ENCODE data around the gene OR8B8.
"Not testable (repeated sequence)": the region's sequence is repeated elsewhere in the genome, so short reads cannot be mapped to it uniquely, and the experiment has no call there.

OR8B8 gene

DNA sequence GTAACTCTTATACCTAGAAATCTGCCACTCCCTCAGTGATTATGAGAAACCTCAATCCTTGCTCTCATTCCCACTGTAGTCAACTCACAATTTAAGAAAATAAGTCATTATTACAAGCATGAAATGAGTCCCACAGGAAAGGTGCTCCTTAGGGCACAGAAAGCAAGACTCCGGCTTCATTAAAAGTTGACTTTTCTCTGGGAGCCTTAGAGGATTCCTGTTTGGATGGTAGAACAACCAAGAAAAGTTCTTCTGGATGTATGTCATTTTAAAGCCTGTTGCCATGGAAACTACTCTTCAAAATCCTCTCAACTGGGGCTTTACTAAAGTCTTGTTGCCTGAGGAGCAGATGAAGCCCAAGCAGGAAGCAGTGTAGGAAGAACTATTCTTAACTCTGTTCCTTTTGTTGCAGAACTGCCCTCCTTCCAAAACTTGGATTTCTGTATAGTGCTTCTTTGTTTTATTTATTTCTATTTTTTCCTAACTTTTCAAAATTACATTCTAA is at the start of gene OR8B8:
OR8B8 (minus strand) TSS at position 51 of the 505 bp plus-strand sequence. CDS start 4,611 bp downstream, outside the sequence.
- DNase-seq, result no peak

DNA sequence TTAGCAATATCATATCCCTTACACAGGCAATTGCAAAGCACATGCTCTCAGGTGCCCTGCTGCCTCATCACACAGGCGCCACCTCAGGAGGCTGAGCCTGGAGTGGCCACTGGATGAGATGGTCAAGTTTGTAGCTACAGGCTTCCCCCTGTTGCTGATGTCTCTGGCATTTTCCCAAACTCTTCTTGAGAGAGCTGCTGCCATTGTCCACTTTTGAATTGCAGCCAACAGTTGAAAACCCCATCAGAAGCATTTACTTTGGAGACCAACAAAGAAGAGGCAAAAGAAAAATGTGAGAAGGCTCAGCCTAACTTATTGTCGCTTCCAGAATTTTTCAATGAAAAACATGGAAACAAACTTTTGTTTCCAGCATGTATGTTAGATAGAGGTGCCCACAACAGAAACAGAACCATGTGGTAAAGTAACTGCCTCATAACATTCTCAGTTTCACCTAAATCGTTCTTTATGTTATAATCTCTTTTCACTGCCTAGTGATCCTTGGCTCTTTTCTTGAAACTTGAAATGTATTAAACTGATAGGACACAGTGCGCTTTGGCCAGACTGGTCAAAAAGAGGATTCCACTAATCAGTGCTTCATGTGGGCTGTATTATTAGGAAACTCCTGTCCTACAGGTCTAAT is 47.6 kb upstream of the OR8B8 start:
- DNase-seq, result no peak

DNA sequence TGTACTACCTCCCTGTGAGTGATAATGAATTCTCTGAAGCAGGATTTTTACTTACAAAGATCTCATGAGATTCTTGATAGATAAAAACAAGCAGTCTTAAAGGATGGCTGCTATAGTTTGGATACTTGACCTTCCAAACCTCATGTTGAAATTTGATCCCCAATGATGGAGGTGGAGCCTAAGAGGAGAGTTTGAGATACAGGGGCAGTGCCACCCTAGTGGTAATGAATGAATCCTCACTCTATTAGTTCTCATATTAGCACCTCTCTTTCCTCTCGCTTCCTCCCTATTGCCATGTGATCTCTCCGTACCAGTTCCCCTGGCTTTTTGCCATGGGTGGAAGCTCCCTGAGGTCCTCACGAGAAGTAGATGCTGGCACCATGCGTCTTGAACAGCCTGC is 37.9 kb upstream of the OR8B8 start:
- no peak for DNase-seq

DNA sequence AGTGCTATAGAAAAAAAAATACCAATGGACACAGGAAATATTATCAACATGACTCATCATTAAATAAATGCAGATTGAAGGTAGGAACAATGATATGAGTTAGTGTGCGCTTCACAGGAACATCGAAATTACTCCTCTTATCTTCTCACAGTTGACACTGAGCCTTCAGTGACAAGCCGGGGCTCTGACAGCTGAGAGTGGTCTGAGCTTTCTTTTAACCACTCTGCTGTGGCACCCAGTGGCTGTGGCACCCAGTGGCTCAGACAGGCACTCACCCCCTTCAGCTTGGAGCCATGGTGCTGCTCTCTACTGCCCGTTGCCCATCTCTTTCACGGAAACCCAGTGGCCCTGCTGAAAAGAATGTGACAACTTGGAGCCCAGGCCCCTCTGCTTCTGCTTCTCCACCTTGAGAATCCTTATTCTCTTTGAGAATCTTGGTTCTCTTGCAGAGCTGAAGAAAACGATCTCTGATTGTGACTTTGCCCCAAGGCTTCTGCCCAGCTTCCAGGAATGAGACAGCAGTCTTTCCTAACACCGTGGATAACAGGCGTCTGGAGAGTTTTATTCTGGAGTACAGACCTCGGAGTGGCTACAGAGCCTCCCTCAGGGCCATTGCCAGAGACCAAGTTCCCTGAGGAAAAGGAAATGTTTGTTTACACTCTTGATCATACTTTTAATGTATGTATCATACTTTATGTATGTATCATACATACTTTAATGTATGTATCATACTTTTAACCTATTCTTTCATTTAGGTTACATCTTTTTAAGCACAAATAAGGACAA is 37.1 kb upstream of the OR8B8 start:
- DNase-seq, result no peak

DNA sequence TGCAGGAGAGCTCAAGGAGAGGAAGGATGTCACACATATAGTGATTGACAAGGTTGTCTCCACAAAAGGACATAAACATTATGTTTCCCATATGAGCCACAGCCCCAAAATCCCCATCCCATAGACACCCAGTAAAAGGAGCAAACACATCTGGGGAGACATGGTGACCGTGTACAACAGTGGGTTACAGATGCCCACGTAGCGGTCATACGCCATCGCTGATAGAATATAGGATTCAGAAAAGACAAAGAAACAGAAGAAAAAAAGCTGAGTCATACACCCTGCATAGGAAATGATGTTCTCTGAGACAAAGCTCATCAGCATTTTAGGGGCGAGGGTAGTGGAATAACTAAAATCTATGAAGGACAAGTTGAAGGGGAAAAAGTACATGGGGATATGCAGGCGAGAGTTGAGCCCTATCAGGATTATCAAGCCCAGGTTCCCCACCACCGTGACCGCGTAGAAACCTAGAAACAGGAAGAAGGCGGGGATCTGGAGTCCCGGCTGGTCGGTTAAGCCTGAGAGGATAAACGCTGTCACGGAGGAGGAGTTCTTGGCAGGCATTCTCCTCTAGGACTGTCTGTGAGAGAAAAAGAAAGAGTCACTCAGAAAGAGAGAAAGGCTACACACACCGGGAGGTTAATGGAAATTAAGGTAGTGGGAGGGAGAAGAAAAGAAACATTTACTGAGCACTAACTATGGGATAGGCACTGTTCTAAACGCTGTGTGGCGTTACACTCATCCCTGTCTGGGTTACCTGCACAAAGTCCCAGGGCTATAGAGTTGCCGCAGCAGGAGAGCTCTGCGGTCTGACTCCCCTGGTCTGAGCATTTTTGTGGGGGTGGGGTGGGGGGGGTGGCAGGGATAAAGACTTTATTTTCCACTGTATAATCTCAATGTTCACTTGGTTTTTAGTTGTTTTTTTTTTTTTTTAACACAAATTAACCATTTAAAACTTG is 36.1 kb upstream of the OR8B8 start:
- no peak for DNase-seq

- no peak for DNase-seq
Observed at GRCh38 chr11:124479561-124479960, 34.1 kb upstream of the OR8B8 start.

DNA sequence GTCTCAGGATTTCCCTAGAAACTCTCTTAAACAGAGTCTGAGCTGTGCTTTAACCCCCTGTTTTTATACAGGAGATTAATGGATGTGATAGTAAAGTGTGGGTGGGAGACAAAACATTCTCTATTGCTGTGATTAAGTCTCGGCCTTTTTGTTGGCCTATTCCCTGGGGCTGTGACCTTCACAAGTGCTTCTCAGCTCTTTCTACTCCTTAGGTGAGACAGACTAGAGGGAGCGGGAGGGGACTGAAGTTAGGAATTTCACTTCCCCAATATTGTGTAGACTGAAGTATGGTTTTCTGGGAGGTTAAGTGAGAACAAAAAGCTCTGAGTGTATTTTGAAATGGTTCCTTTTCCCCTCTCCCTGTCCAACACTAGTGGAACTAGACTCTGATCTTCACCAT is 29.8 kb upstream of the OR8B8 start:
- no peak for DNase-seq

DNA sequence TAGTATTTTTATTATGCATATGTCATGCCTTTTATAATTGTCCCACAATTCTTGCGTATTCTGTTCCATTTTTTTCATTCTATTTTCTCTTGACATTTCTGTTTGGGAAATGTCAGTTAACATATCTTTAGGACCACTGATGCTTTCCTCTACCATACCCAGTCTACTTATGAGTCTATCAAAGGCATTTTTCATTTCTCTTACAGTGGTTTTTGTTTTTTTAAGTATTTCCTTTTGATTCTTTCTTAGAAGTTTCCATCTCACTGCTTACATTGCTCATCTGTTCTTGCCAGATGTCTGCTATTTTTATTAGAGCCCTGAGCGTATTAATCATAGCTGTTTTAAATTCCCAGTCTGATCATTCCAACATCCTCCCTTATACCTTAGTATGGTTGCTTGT is 29.3 kb upstream of the OR8B8 start:
- DNase-seq, result no peak

- no peak for DNase-seq
Observed at GRCh38 chr11:124474079-124474478, 28.6 kb upstream of the OR8B8 start.

DNA sequence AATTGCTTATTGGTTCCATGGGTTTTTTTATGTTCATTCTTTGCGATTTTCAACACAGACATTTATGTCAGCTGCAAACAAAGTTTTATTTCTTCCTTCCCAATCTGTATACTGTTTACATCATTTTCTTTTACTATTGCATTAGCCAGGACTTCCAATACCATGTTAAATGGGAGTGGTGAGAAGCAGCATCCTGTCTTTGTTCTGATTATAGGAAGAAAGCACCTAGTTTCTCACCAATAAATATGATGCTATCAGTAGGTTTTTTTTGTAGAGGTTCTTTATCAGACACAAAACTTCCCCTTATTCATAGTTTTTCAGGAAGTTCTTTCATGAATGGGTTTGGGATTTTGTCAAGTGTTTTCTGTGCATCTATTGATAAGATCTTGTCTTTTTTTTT is 28.0 kb upstream of the OR8B8 start:
- DNase-seq, result no peak

- DNase-seq, result no peak
Observed at GRCh38 chr11:124470561-124471227, 25.2 kb upstream of the OR8B8 start.

GRCh38 chr11:124467381-124467927 is 22.0 kb upstream of the OR8B8 start:
- DNase-seq, result no peak

DNA sequence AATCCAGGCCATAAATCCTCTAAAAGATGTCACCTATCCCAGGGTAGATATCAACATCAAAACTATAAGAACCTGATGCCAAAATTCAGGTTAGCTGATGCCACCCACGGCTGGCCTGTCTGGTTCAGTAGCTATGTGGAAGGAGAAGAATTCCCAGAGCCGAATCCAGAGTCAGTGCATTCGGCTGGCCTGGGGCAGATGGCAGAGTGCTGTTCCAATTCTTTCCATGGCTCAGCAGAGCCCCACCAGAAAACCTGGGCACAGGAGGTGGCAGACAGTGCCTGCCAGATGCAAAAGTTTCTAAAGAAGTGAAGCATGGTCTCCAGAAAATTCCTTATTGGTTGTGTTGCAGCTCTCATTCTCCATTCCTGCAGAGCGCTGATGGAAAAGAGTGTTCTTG is 19.9 kb upstream of the OR8B8 start:
- DNase-seq, result no peak

DNA sequence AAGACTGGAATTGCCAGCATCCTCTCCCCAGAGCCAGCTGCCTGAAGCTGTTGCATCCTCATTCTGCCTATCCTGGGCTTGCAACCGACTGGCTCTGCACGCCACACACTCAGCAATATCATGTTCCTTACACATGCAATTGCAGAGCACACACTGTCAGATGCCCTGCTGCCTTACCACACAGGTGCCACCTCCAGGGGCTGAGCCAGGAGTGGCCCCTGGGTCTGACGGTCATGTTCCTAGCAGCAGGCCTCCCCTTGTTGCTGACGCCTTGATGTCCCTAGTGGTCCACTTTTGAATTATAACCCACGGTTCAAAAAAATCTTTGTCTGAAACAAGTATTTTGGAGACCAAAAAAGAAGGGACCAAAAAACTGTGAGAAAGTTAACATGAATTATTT is 18.5 kb upstream of the OR8B8 start:
- DNase-seq, result no peak

DNA sequence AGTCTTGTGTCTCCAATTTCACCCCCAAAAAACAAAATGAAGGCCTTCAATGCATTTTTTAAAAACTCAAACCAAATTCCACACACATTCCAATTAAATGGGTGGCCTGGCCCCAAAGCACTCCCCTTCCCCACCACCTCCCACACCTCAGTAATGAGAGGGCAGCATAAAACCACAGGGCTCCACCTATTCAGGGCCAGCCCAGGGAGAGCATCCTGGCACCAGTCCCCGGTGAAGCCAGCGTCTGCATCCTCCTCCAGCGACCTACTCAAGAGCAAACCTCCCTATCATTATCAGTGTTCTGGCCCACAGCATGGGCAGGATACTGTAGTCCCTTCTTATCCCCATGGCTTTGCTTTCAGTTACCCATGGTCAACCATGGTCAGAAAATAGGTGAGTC is 17.8 kb upstream of the OR8B8 start:
- no peak for DNase-seq

DNA sequence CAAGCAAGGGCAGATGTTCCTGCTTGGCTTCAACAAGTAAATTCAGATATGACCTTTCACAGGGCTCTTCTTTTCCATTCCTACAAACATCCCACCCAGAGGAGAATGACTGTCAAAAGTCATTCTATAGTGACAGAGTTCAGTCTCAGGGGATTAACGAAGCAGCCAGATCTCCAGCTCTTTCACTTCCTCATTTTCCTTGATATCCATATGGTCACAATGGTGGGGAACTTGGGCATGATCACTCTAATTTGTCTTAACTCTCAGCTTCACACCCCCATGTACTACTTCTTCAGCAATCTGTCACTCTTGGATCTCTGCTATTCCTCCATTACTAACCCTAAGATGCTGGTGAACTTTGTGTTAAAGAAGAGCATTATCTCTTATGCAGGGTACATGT is 15.0 kb upstream of the OR8B8 start:
- DNase-seq, result no peak

DNA sequence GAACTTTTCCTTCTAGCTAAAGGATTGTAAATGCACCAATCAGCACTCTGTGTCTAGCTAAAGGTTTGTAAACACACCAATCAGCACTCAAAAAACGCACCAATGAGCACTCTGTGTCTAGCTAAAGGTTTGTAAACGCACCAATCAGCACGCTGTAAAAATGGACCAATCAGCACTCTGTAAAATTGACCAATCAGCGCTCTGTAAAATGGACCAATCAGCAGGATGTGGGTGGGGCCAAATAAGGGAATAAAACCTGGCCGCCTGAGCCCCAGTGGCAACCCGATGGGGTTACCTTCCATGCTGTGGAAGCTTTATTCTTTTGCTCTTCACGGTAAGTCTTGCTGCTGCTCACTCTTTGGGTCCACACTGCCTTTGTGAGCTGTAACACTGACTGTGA is 13.9 kb upstream of the OR8B8 start:
- not testable (repeated sequence) for DNase-seq

GRCh38 chr11:124454552-124454951 is 9.1 kb upstream of the OR8B8 start:
- DNase-seq, result no peak

DNA sequence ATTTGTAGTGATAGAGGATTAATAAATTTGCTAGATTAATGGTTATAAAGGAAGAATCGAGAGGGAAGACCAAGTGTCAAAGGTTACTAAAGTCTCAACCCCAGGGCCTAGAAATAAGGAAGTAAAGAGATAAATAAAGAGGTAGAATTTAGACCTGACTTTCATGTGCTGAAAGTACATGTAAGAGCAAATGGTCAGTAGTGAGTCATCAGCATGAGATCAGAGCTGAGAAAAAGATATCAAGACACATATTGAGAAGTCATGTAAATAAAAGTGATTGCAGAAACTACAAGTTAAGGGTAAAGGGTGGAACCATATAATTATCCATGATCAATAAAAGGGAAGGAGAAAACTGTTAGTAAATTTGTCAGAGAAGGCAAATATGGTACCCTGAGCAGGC is 1.4 kb upstream of the OR8B8 start:
- DNase-seq, result no peak

GRCh38 chr11:124442847-124443246 is 2.6 kb downstream of the OR8B8 start:
- no peak for DNase-seq

GRCh38 chr11:124442442-124442841 is 3.1 kb downstream of the OR8B8 start:
- DNase-seq, result no peak

- no peak for DNase-seq
Observed at GRCh38 chr11:124441519-124441918, 4.0 kb downstream of the OR8B8 start.
